Measurements from ENCODE around the gene HAGHL. TPM values are rescaled to one million over a fixed set of nuclear protein-coding genes. Genes with fewer than 3 reads are reported as not detected.

HAGHL gene
- total RNA-seq, 4 donors from 2014 or later, result 4.5 to 6.3 (median 6.0) TPM

DNA sequence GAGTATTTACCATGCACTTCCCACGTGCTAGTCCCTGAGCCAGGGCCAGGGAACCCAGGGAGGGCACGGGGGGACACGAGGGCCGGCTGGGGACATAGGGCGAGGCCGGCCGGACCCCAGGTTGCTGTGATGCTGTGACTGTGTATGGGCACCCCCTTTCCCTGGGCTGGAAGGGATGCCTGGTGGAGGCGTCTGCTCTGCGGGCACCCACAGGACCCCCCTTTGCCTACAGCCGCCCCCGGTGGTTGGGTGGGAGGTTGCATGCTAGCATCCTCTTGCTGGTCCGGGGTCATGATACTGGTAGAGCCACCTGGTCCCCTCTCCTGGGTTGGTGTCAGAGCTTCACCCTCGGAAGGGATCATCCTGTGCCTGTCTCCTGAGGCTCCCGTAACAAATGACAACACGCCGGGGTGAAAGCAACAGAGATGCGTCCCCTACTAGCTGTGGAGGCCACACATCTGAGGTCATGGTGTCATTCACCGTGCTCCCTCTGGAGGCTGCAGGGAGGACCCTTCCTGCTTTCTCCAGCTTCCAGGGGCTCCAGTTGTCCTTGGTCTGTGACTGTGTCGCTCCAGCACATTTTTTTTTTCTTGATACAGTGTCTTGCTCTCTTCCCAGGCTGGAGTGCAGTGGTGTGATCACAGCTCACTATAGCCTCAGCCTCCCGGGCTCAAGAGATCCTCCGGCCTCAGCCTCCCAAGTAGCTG is 17.0 kb downstream of the HAGHL start:
- TF ChIP-seq POLR2A (IDR thresholded peaks at IDR 0.05), result no peak
- no peak for TF ChIP-seq CTCF (IDR thresholded peaks at IDR 0.05)
- DNase-seq (ENCODE audit: low spot score in 2 of 2), result no peak

DNA sequence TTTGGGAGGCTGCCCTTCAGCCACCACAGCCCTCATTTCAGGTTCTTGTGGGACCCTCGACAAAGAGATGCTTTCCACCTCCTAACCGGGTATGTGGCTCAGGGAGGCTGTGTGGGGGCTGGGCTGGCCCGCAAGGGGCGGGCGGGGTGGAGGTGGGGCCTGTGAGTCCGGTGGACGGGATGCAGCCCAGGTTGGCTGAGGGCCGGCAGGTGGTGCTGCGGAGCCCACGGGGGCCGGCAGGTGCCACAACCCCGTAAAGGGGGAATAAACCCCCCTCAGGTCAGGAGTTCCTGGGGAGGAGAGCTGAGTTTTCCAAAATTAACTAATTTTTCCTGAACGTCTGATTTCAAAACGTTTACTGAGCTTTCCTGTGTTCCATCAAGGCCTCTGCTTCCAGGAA is 18.8 kb downstream of the HAGHL start:
- intact Hi-C loops (cut with DNase I; ENCODE audit: low total_unique reads), result no loop called here
- WGBS, 2 donors, result 8 to 10% methylated on average over 12 to 14 of the region's 14 CpGs
- TF ChIP-seq POLR2A (IDR thresholded peaks at IDR 0.05) (no peak), CTCF (IDR thresholded peaks at IDR 0.05) (no peak)
- DNase-seq (ENCODE audit: low spot score in 2 of 2), result no peak
- H3K4me3 ChIP-seq (ENCODE audit: low read depth, poor library complexity, severe bottlenecking), result no peak overlapping the region

More for the DNA sequence above, 17.0 kb downstream of the HAGHL start:
- intact Hi-C loops (cut with DNase I; ENCODE audit: low total_unique reads), result no loop called here
- WGBS, 2 donors, result 83 to 86% methylated on average over 19 to 21 of the region's 21 CpGs
- H3K4me3 ChIP-seq (ENCODE audit: low read depth, poor library complexity, severe bottlenecking), result no peak overlapping the region

DNA sequence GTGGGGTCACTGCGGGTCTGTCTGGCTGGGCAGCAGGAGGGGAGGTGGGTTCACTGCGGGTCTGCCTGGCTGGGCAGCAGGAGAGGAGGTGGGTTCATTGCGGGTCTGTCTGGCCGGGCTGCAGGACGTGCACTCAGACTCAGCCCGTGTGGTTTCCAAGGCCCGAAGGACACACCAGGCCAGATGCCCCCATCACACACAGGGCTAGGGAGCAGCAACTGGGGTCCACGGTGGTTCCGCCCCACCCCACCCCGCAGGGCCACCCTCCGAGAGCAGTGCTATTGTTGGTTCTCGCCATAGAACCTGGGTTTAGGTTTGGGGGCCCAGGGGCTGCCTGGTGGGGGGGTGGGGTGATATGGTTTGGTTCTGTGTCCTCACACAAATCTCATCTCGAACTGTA is 19.7 kb downstream of the HAGHL start:
- no peak for DNase-seq (ENCODE audit: low spot score in 2 of 2)
- intact Hi-C loops (cut with DNase I; ENCODE audit: low total_unique reads), result no loop called here
- H3K4me3 ChIP-seq (ENCODE audit: low read depth, poor library complexity, severe bottlenecking), result no peak overlapping the region
- 78 to 85% methylated on average over 9 to 13 of the region's 13 CpGs for WGBS, 2 donors
- TF ChIP-seq POLR2A (IDR thresholded peaks at IDR 0.05) (no peak), CTCF (IDR thresholded peaks at IDR 0.05) (no peak)

DNA sequence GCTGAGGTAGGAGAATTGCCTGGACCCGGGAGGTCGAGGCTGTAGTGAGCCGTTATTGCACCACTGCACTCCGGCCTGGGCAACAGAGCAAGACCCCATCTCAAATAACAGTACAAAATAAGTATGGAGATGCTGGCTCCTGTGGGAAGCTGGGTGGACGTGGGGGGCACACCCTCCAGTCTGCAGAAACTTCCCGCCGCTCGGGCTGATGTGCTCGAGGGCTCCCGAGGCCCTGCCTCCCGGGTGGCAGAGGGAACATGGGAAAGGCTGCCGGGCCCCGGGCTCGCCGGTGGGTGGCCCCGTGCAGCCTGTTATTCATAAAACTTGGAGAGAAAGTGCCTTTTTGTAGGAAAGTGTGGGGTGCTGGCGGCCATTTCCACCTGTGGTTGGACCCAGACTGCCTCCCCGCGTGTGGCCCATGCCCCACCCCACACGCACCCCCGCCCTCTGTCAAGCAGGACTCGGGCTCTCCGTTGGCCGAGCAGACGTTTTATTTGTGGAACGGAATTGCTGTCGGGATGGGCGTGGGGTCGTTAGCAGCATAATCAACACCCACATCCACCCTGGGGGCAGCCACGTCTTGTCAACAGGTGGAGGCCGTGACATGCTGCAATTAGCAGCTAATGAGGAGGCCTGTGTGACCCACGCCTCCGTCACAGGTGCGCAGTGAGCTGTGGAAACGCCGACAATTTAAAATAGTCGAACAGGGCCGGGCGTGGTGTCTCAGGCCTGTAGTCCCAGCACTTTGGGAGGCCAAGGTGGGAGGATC is 21.3 kb downstream of the HAGHL start:
- WGBS, 2 donors, result 67 to 69% methylated on average over 36 to 39 of the region's 39 CpGs
- H3K4me3 ChIP-seq (ENCODE audit: low read depth, poor library complexity, severe bottlenecking), result no peak overlapping the region
- no peak for TF ChIP-seq CTCF (IDR thresholded peaks at IDR 0.05)
- no peak for TF ChIP-seq POLR2A (IDR thresholded peaks at IDR 0.05)
- intact Hi-C loops (cut with DNase I; ENCODE audit: low total_unique reads), result no loop called here
- DNase-seq (ENCODE audit: low spot score in 2 of 2), result no peak

GRCh38 chr16:749010-749409 is 22.1 kb downstream of the HAGHL start:
- DNase-seq (ENCODE audit: low spot score in 2 of 2), result no peak
- TF ChIP-seq POLR2A (IDR thresholded peaks at IDR 0.05) (no peak), CTCF (IDR thresholded peaks at IDR 0.05) (no peak)
- H3K4me3 ChIP-seq (ENCODE audit: low read depth, poor library complexity, severe bottlenecking), result no peak overlapping the region
- intact Hi-C loops (cut with DNase I; ENCODE audit: low total_unique reads), result no loop called here
- WGBS, 2 donors, result 71 to 88% methylated on average over 6 of the region's 6 CpGs
